Progenitor cell of endocrine pancreas (in vitro differentiated cells): ENCODE results near the gene KIF18A. TPM values are rescaled to one million over a fixed set of nuclear protein-coding genes. Genes with fewer than 3 reads are reported as not detected.
A peak's percentile ranks its signal among the peaks of the same experiment; 100 is the strongest.
"Not testable (repeated sequence)": the region's sequence is repeated elsewhere in the genome, so short reads cannot be mapped to it uniquely, and the experiment has no call there.

ENCODE experiments used
- DNase-seq: peaks from one replicate; pipeline ENCODE4 v3.0.0; 2021; ENCODE audit warnings: low spot score; ENCODE audit not compliant: unreplicated experiment
- H3K27ac Mint-ChIP-seq: 2 replicates; pipeline ENCODE4 v1.8.0; 2021; ENCODE audit warnings: mild to moderate bottlenecking, moderate library complexity, mixed read lengths
- H3K27me3 Mint-ChIP-seq: 2 replicates; pipeline ENCODE4 v1.8.0; 2021; ENCODE audit warnings: mixed read lengths
- H3K36me3 Mint-ChIP-seq: 2 replicates; pipeline ENCODE4 v1.8.0; 2022; ENCODE audit warnings: mixed read lengths; ENCODE audit not compliant: insufficient read depth
- H3K4me1 Mint-ChIP-seq: 2 replicates; pipeline ENCODE4 v1.8.0; 2021; ENCODE audit warnings: low read depth, mixed read lengths
- H3K4me3 Mint-ChIP-seq: 2 replicates; pipeline ENCODE4 v1.8.0; 2021; ENCODE audit warnings: low read depth, mild to moderate bottlenecking, moderate library complexity, mixed read lengths
- H3K9me3 Mint-ChIP-seq: 2 replicates; pipeline ENCODE4 v1.8.0; 2021; ENCODE audit warnings: low read depth, mixed read lengths
- CTCF ChIP-seq: fragments of 200-600 bp; sonication (generic); IDR thresholded peaks from one replicate; pipeline ENCODE4 v1.5.0; 2021; ENCODE audit warnings: antibody characterized with exemption, mild to moderate bottlenecking; ENCODE audit not compliant: unreplicated experiment
- total RNA-seq: library from RNA; stranded (reverse); gene quantifications from 2 replicates; pipeline ENCODE4 v1.2.1, GENCODE V29; 2021

The KIF18A gene
- total RNA-seq, 1 donor from 2014 or later: 19.1 TPM

GRCh38 chr11:28105869-28106268 lies 2.1 kb downstream of the KIF18A start:
- Mint-ChIP-seq H3K27ac (no peak overlapping the region), H3K4me3 (peak overlapping the region; percentile 60), H3K36me3 (no peaks in the 10 kb centered on the region), H3K27me3 (no peaks in the 10 kb centered on the region), H3K9me3 (no peaks in the 10 kb centered on the region), H3K4me1 (peaks cover 44% of the 10 kb centered on the region)
- no peak for DNase-seq
- TF ChIP-seq CTCF: no peak

- peaks cover 41% of the 10 kb centered on the region for H3K4me1 Mint-ChIP-seq
- no peaks in the 10 kb centered on the region for H3K27me3 Mint-ChIP-seq
- H3K27ac Mint-ChIP-seq: no peak overlapping the region
- no peaks in the 10 kb centered on the region for H3K9me3 Mint-ChIP-seq
- no peak overlapping the region for H3K4me3 Mint-ChIP-seq
- no peaks in the 10 kb centered on the region for H3K36me3 Mint-ChIP-seq
- no peak for DNase-seq
- TF ChIP-seq CTCF: no peak
These were observed 3.0 kb downstream of the KIF18A start for GRCh38 chr11:28104984-28105383.

GRCh38 chr11:28104425-28104824 lies 3.5 kb downstream of the KIF18A start:
- Mint-ChIP-seq H3K27ac (no peak overlapping the region), H3K36me3 (no peaks in the 10 kb centered on the region), H3K4me3 (no peak overlapping the region), H3K27me3 (no peaks in the 10 kb centered on the region), H3K4me1 (peaks cover 39% of the 10 kb centered on the region), H3K9me3 (no peaks in the 10 kb centered on the region)
- no peak for DNase-seq
- no peak for TF ChIP-seq CTCF

GRCh38 chr11:28102300-28102699 lies 5.7 kb downstream of the KIF18A start:
- not testable (repeated sequence) for H3K27me3 Mint-ChIP-seq, H3K36me3 Mint-ChIP-seq, H3K9me3 Mint-ChIP-seq, DNase-seq, H3K4me3 Mint-ChIP-seq
- H3K4me1 Mint-ChIP-seq: peaks cover 29% of the 10 kb centered on the region
- peak overlapping the region; percentile 7 for H3K27ac Mint-ChIP-seq

- H3K27ac Mint-ChIP-seq: no peak overlapping the region
- no peak overlapping the region for H3K4me3 Mint-ChIP-seq
- peaks cover 2% of the 10 kb centered on the region for H3K36me3 Mint-ChIP-seq
- no peaks in the 10 kb centered on the region for H3K9me3 Mint-ChIP-seq
- no peaks in the 10 kb centered on the region for H3K27me3 Mint-ChIP-seq
- DNase-seq: no peak
- TF ChIP-seq CTCF: no peak
- H3K4me1 Mint-ChIP-seq: peaks cover 24% of the 10 kb centered on the region
These were observed 7.3 kb downstream of the KIF18A start for GRCh38 chr11:28100665-28101064.

GRCh38 chr11:28099715-28100114 lies 8.2 kb downstream of the KIF18A start:
- no peak for TF ChIP-seq CTCF
- Mint-ChIP-seq H3K36me3 (peaks cover 2% of the 10 kb centered on the region), H3K4me3 (no peak overlapping the region), H3K4me1 (peaks cover 22% of the 10 kb centered on the region), H3K9me3 (no peaks in the 10 kb centered on the region), H3K27ac (no peak overlapping the region), H3K27me3 (no peaks in the 10 kb centered on the region)
- no peak for DNase-seq
